Measurements from ENCODE around the gene CHSY1.

Gene CHSY1

GRCh38 chr15:101198031-101198575, 53.7 kb downstream of the CHSY1 start:
- H3K36me3 ChIP-seq = no peaks in the 10 kb centered on the region
- intact Hi-C loops (cut with DNase I; ENCODE audit: low total_unique reads) = no loop called here
- no peaks in the 10 kb centered on the region for H3K9me3 ChIP-seq
- H3K4me1 ChIP-seq = peaks cover 0 to 61% (median 36%) of the 10 kb centered on the region in 4 donors
- H3K4me3 ChIP-seq = no peak overlapping the region
- DNase-seq = no peak
- peak overlapping the region in 1 of 2 donors; percentile 80 for H3K27ac ChIP-seq
- no peak for TF ChIP-seq CTCF (IDR thresholded peaks at IDR 0.05)
- H3K27me3 ChIP-seq = no peaks in the 10 kb centered on the region

GRCh38 chr15:101194546-101195125, 57.2 kb downstream of the CHSY1 start:
- peak overlapping the region in 1 of 2 donors; percentile 69 for H3K27ac ChIP-seq
- DNase-seq = no peak
- H3K4me3 ChIP-seq = no peak overlapping the region
- intact Hi-C loops (cut with DNase I; ENCODE audit: low total_unique reads) = no loop called here
- H3K27me3 ChIP-seq = no peaks in the 10 kb centered on the region
- TF ChIP-seq CTCF (IDR thresholded peaks at IDR 0.05) = no peak
- H3K4me1 ChIP-seq = peaks cover 0 to 61% (median 27%) of the 10 kb centered on the region in 4 donors
- no peaks in the 10 kb centered on the region for H3K36me3 ChIP-seq
- H3K9me3 ChIP-seq = no peaks in the 10 kb centered on the region

GRCh38 chr15:101193806-101194545, 57.9 kb downstream of the CHSY1 start:
- H3K36me3 ChIP-seq = no peaks in the 10 kb centered on the region
- no peaks in the 10 kb centered on the region for H3K9me3 ChIP-seq
- peak overlapping the region; percentile 39 to 69 for H3K27ac ChIP-seq
- intact Hi-C loops (cut with DNase I; ENCODE audit: low total_unique reads) = no loop called here
- H3K4me1 ChIP-seq = peaks cover 0 to 61% (median 29%) of the 10 kb centered on the region in 4 donors
- H3K27me3 ChIP-seq = no peaks in the 10 kb centered on the region
- no peak for DNase-seq
- H3K4me3 ChIP-seq = no peak overlapping the region
- no peak for TF ChIP-seq CTCF (IDR thresholded peaks at IDR 0.05)

GRCh38 chr15:101193120-101193644, 58.7 kb downstream of the CHSY1 start:
- Histone ChIP-seq H3K4me1 (peaks cover 0 to 61% (median 30%) of the 10 kb centered on the region in 4 donors), H3K27me3 (no peaks in the 10 kb centered on the region), H3K9me3 (no peaks in the 10 kb centered on the region), H3K36me3 (no peaks in the 10 kb centered on the region), H3K4me3 (no peak overlapping the region), H3K27ac (peak overlapping the region; percentile 39 to 69)
- intact Hi-C loops (cut with DNase I; ENCODE audit: low total_unique reads) = no loop called here
- DNase-seq = peak in 1 of 2 donors; percentile 64
- no peak for TF ChIP-seq CTCF (IDR thresholded peaks at IDR 0.05)

GRCh38 chr15:101192081-101192480, 59.8 kb downstream of the CHSY1 start:
- no peak for DNase-seq
- no peaks in the 10 kb centered on the region for H3K36me3 ChIP-seq
- peak overlapping the region in 1 of 2 donors; percentile 69 for H3K27ac ChIP-seq
- no peaks in the 10 kb centered on the region for H3K27me3 ChIP-seq
- no peak for TF ChIP-seq CTCF (IDR thresholded peaks at IDR 0.05)
- no peak overlapping the region for H3K4me3 ChIP-seq
- intact Hi-C loops (cut with DNase I; ENCODE audit: low total_unique reads) = no loop called here
- H3K9me3 ChIP-seq = no peaks in the 10 kb centered on the region
- peaks cover 0 to 69% (median 36%) of the 10 kb centered on the region in 4 donors for H3K4me1 ChIP-seq
